ENCODE data around the gene MYO18B.

GRCh38 chr22:25843660-25844405 is 101.8 kb downstream of the MYO18B start:
- TF ChIP-seq POLR2A (IDR thresholded peaks at IDR 0.05; ENCODE audit: control extremely low read depth in 1 of 2, low read depth in 2 of 2, low read length in 2 of 2) (no peak), EZH2 (IDR thresholded peaks at IDR 0.05; ENCODE audit: low read depth, low read length, severe bottlenecking) (no peak), JUN (IDR thresholded peaks at IDR 0.05; ENCODE audit: low read depth, low read length) (no peak), BACH1 (IDR thresholded peaks at IDR 0.05; ENCODE audit: low read length) (no peak), CTCF (IDR thresholded peaks at IDR 0.05; ENCODE audit: control extremely low read depth in 1 of 3, insufficient read depth in 1 of 3, low read depth in 1 of 3, low read length in 3 of 3) (no peak), CEBPB (IDR thresholded peaks at IDR 0.05; ENCODE audit: low read depth, low read length) (no peak), CBX5 (IDR thresholded peaks at IDR 0.05; ENCODE audit: low read depth, low read length) (no peak), SRF (IDR thresholded peaks at IDR 0.05; ENCODE audit: low read depth, low read length) (no peak), HDAC2 (IDR thresholded peaks at IDR 0.05; ENCODE audit: borderline replicate concordance in 1 of 2, low read depth in 2 of 2, low read length in 2 of 2) (no peak), CHD2 (IDR thresholded peaks at IDR 0.05; ENCODE audit: low read length) (no peak), GTF2F1 (IDR thresholded peaks at IDR 0.05; ENCODE audit: borderline replicate concordance, low read depth, low read length) (no peak), EGR1 (IDR thresholded peaks at IDR 0.05; ENCODE audit: borderline replicate concordance, low read depth, low read length) (no peak), ASH2L (IDR thresholded peaks at IDR 0.05; ENCODE audit: low read length) (no peak), SP1 (IDR thresholded peaks at IDR 0.05; ENCODE audit: low read depth, low read length) (no peak)
